ENCODE results near the gene RALGAPA1.

- no peak for TF ChIP-seq CTCF (IDR thresholded peaks at IDR 0.05)
- no peak for TF ChIP-seq POLR2A (IDR thresholded peaks at IDR 0.05)
Measured at GRCh38 chr14:35696119-35696518, 113.0 kb downstream of the RALGAPA1 start.

Data from prostate gland (tissue), 2 donors.